Nephron (organoid): ENCODE results near the gene LAMB4.

Source experiments
- H3K27ac Mint-ChIP-seq, 3 experiments: 2 replicates each; pipeline ENCODE4 v1.8.0; 2020; ENCODE audit warnings: mixed read lengths in 3 of 3, mild to moderate bottlenecking in 2 of 3, moderate library complexity in 1 of 3
- H3K27me3 Mint-ChIP-seq: 2 replicates; pipeline ENCODE4 v1.8.0; 2021; ENCODE audit warnings: low read depth, mild to moderate bottlenecking, moderate library complexity, mixed read lengths
- H3K36me3 Mint-ChIP-seq: 2 replicates; pipeline ENCODE4 v1.8.0; 2020; ENCODE audit warnings: low read depth, mixed read lengths
- H3K4me1 Mint-ChIP-seq: 2 replicates; pipeline ENCODE4 v1.8.0; 2020; ENCODE audit warnings: mixed read lengths
- H3K4me3 Mint-ChIP-seq, 3 experiments: 2 replicates each; pipeline ENCODE4 v1.8.0; 2020; ENCODE audit warnings: mild to moderate bottlenecking in 3 of 3, mixed read lengths in 3 of 3, moderate library complexity in 2 of 3
- H3K9me3 Mint-ChIP-seq: 2 replicates; pipeline ENCODE4 v1.8.0; 2020; ENCODE audit warnings: mixed read lengths
- CTCF ChIP-seq, 3 experiments: fragments of 200-600 bp; sonication (generic); IDR thresholded peaks; one replicate each; pipeline ENCODE4 v1.5.0; 2021; ENCODE audit warnings: antibody characterized with exemption in 3 of 3; ENCODE audit not compliant: unreplicated experiment in 3 of 3

The LAMB4 gene

DNA sequence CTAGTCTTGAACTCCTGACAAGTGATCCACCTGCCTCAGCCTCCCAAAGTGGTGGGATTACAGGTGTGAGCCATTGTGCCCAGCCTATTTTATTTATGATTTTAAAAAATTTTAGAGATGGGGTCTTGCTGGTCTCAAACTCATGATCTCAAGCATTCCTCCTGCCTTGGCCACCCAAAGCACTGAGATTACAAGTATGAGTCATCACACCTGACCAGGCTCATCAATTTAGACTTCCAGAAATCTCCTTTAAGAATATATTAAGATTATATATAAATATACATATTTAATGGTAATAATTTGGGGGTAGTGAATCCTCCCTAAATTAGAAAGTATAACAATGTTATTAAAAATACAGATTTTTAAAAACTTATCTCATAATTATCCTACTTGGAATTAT, 156.3 kb downstream of the LAMB4 start:
- Mint-ChIP-seq H3K4me3 (no peak overlapping the region), H3K36me3 (peaks cover 80% of the 10 kb centered on the region), H3K27ac (no peak overlapping the region), H3K27me3 (no peaks in the 10 kb centered on the region), H3K9me3 (no peaks in the 10 kb centered on the region), H3K4me1 (peaks cover 38% of the 10 kb centered on the region)
- no peak for TF ChIP-seq CTCF (IDR thresholded peaks at IDR 0.05; ENCODE audit: unreplicated experiment in 3 of 3)
